Tibial artery (tissue), 4 donors: ENCODE results near the gene PRDM12.

Experiments
- DNase-seq, 2 donors: peaks; one replicate each; pipeline ENCODE4 v3.0.0-alpha.2; 2019
- H3K27ac ChIP-seq, 2 donors: fragments of 200-600 bp; sonication (generic) in 1 of 2; 1 replicate in 1 of 2; 2 replicates in 1 of 2; pipeline ENCODE4 v1.5.1; 2018 to 2019; ENCODE audit warnings: mild to moderate bottlenecking in 1 of 2
- H3K27me3 ChIP-seq, 2 donors: fragments of 200-600 bp; sonication (generic) in 1 of 2; one replicate each; pipeline versions ENCODE4 v1.5.1 to v1.6.0; 2016 to 2019
- H3K36me3 ChIP-seq, 3 donors: fragments of 200-600 bp; sonication (generic) in 2 of 3; one replicate each; pipeline ENCODE4 v1.5.1; 2016 to 2019; ENCODE audit warnings: mild to moderate bottlenecking in 2 of 3
- H3K4me1 ChIP-seq, 4 donors: fragments of 200-600 bp; sonication (generic) in 2 of 4; 1 replicate in 3 of 4; 2 replicates in 1 of 4; pipeline ENCODE4 v1.5.1; 2016 to 2019
- H3K4me3 ChIP-seq, 2 donors: fragments of 200-600 bp; sonication (generic) in 1 of 2; 1 replicate in 1 of 2; 2 replicates in 1 of 2; pipeline ENCODE4 v1.5.1; 2018 to 2019; ENCODE audit warnings: mild to moderate bottlenecking in 2 of 2
- H3K9me3 ChIP-seq, 3 donors: fragments of 200-600 bp; sonication (generic) in 1 of 3; one replicate each; pipeline ENCODE4 v1.5.1; 2016 to 2019
- intact Hi-C: fragments of 100-400 bp; cut with DNase I; formaldehyde crosslinking; loops from one replicate; pipeline ENCODE4 v1.15.0; 2023; ENCODE audit warnings: low total_unique reads
- TF ChIP-seq, protein P1 (sequence below), 2 experiments: fragments of 200-600 bp in 1 of 2; fragments of 450-650 bp in 1 of 2; IDR thresholded peaks; one replicate each; pipeline ENCODE4 v1.5.1; 2017 to 2019; ENCODE audit warnings: antibody characterized with exemption in 2 of 2, mild to moderate bottlenecking in 1 of 2, moderate library complexity in 1 of 2

The PRDM12 gene

GRCh38 chr9:130713286-130713960, 49.0 kb downstream of the PRDM12 start:
- DNase-seq: peak; percentile 53 to 79
- TF ChIP-seq, protein P1, sequence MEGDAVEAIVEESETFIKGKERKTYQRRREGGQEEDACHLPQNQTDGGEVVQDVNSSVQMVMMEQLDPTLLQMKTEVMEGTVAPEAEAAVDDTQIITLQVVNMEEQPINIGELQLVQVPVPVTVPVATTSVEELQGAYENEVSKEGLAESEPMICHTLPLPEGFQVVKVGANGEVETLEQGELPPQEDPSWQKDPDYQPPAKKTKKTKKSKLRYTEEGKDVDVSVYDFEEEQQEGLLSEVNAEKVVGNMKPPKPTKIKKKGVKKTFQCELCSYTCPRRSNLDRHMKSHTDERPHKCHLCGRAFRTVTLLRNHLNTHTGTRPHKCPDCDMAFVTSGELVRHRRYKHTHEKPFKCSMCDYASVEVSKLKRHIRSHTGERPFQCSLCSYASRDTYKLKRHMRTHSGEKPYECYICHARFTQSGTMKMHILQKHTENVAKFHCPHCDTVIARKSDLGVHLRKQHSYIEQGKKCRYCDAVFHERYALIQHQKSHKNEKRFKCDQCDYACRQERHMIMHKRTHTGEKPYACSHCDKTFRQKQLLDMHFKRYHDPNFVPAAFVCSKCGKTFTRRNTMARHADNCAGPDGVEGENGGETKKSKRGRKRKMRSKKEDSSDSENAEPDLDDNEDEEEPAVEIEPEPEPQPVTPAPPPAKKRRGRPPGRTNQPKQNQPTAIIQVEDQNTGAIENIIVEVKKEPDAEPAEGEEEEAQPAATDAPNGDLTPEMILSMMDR (IDR thresholded peaks at IDR 0.05): no peak
- Histone ChIP-seq H3K4me1 (peaks cover 0 to 37% (median 23%) of the 10 kb centered on the region in 4 donors), H3K4me3 (peak overlapping the region; percentile 96 to 98), H3K36me3 (no peaks in the 10 kb centered on the region), H3K27me3 (no peaks in the 10 kb centered on the region), H3K9me3 (no peaks in the 10 kb centered on the region), H3K27ac (peak overlapping the region; percentile 98)
- intact Hi-C loops: no loop called here

GRCh38 chr9:130714586-130715110, 50.3 kb downstream of the PRDM12 start:
- Histone ChIP-seq H3K9me3 (no peaks in the 10 kb centered on the region), H3K27ac (peak overlapping the region; percentile 98), H3K27me3 (no peaks in the 10 kb centered on the region), H3K4me3 (peak overlapping the region; percentile 96 to 98), H3K4me1 (peaks cover 0 to 37% (median 23%) of the 10 kb centered on the region in 4 donors), H3K36me3 (no peaks in the 10 kb centered on the region)
- no peak for DNase-seq
- intact Hi-C loops: loop anchor here (5.0 kb wide), 1 partner anchor 53 kb away; no protein-coding TSS in a partner anchor
- TF ChIP-seq, protein P1 (IDR thresholded peaks at IDR 0.05): no peak

DNA sequence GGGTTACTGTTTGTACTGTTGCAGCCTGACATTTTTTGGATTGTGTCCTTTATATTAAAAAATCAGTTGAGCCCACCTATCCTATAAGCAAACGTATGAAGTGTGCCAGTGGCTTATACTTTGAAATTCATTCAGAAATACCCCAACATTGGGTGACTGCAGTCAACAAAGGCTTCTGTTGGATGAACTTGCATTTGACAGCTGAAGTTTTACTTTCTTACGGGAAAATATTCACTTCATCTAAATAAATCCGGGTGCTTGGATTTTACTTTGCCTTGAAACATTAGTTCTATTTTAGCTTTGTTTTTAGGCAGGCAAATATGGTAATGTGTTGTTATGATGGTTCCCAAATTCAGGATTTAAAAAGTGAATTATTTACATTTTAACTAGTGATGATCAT, 50.9 kb downstream of the PRDM12 start:
- intact Hi-C loops: loop anchor here (5.0 kb wide), 1 partner anchor 52 kb away; no protein-coding TSS in a partner anchor
- Histone ChIP-seq H3K4me1 (peaks cover 0 to 37% (median 23%) of the 10 kb centered on the region in 4 donors), H3K9me3 (no peaks in the 10 kb centered on the region), H3K27ac (peak overlapping the region; percentile 98), H3K4me3 (peak overlapping the region; percentile 96 to 98), H3K36me3 (no peaks in the 10 kb centered on the region), H3K27me3 (no peaks in the 10 kb centered on the region)
- TF ChIP-seq, protein P1 (IDR thresholded peaks at IDR 0.05): no peak
- no peak for DNase-seq

GRCh38 chr9:130718562-130718961, 54.2 kb downstream of the PRDM12 start:
- Histone ChIP-seq H3K4me3 (no peak overlapping the region), H3K4me1 (peaks cover 0 to 31% (median 20%) of the 10 kb centered on the region in 4 donors), H3K27ac (no peak overlapping the region), H3K9me3 (no peaks in the 10 kb centered on the region), H3K27me3 (no peaks in the 10 kb centered on the region), H3K36me3 (no peaks in the 10 kb centered on the region)
- TF ChIP-seq, protein P1 (IDR thresholded peaks at IDR 0.05): no peak
- no peak for DNase-seq
- intact Hi-C loops: loop anchor here (5.0 kb wide), 1 partner anchor 49 kb away; no protein-coding TSS in a partner anchor

DNA sequence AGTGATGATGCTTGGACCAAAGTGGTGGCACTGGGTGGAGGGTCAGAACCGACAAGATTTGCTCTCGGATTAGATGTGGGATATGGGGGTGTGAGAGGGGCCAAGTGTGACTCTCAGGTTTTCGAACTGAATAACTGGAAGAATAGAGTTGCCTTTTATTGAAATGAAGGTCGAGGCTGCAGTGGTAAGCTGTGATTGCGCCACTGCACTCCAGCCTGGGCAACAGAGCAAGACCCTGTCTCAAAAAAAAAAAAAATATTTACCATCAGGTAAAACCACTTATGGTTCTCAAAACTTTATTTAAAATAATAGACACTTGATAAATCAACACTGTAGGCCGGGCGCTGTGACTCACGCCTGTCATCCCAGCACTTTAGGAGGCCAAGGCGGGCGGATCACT, 56.4 kb downstream of the PRDM12 start:
- Histone ChIP-seq H3K4me3 (no peak overlapping the region), H3K4me1 (peaks cover 0 to 21% (median 8%) of the 10 kb centered on the region in 4 donors), H3K36me3 (no peaks in the 10 kb centered on the region), H3K27me3 (no peaks in the 10 kb centered on the region), H3K9me3 (no peaks in the 10 kb centered on the region), H3K27ac (no peak overlapping the region)
- TF ChIP-seq, protein P1 (IDR thresholded peaks at IDR 0.05): no peak
- intact Hi-C loops: no loop called here
- DNase-seq: no peak
